GM12864 (cell line): ENCODE measurements around the gene ZBTB38.

Source experiments
- DNase-seq: peaks from one replicate; pipeline ENCODE4 v3.0.0-alpha.2; 2011; ENCODE audit warnings: low read depth
- H3K4me3 ChIP-seq: 2 replicates; pipeline ENCODE4 v1.5.1; 2011; ENCODE audit warnings: mild to moderate bottlenecking, low read depth, low read length, control low read depth
- TF ChIP-seq, protein P1 (sequence below): IDR thresholded peaks from 2 replicates; pipeline ENCODE4 v1.5.1; 2011; ENCODE audit warnings: low read depth, mild to moderate bottlenecking, moderate library complexity, low read length, control low read depth, inconsistent platforms; ENCODE audit errors: missing control alignments

The ZBTB38 gene, protein sequence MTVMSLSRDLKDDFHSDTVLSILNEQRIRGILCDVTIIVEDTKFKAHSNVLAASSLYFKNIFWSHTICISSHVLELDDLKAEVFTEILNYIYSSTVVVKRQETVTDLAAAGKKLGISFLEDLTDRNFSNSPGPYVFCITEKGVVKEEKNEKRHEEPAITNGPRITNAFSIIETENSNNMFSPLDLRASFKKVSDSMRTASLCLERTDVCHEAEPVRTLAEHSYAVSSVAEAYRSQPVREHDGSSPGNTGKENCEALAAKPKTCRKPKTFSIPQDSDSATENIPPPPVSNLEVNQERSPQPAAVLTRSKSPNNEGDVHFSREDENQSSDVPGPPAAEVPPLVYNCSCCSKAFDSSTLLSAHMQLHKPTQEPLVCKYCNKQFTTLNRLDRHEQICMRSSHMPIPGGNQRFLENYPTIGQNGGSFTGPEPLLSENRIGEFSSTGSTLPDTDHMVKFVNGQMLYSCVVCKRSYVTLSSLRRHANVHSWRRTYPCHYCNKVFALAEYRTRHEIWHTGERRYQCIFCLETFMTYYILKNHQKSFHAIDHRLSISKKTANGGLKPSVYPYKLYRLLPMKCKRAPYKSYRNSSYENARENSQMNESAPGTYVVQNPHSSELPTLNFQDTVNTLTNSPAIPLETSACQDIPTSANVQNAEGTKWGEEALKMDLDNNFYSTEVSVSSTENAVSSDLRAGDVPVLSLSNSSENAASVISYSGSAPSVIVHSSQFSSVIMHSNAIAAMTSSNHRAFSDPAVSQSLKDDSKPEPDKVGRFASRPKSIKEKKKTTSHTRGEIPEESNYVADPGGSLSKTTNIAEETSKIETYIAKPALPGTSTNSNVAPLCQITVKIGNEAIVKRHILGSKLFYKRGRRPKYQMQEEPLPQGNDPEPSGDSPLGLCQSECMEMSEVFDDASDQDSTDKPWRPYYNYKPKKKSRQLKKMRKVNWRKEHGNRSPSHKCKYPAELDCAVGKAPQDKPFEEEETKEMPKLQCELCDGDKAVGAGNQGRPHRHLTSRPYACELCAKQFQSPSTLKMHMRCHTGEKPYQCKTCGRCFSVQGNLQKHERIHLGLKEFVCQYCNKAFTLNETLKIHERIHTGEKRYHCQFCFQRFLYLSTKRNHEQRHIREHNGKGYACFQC (N-terminal part only)

DNA sequence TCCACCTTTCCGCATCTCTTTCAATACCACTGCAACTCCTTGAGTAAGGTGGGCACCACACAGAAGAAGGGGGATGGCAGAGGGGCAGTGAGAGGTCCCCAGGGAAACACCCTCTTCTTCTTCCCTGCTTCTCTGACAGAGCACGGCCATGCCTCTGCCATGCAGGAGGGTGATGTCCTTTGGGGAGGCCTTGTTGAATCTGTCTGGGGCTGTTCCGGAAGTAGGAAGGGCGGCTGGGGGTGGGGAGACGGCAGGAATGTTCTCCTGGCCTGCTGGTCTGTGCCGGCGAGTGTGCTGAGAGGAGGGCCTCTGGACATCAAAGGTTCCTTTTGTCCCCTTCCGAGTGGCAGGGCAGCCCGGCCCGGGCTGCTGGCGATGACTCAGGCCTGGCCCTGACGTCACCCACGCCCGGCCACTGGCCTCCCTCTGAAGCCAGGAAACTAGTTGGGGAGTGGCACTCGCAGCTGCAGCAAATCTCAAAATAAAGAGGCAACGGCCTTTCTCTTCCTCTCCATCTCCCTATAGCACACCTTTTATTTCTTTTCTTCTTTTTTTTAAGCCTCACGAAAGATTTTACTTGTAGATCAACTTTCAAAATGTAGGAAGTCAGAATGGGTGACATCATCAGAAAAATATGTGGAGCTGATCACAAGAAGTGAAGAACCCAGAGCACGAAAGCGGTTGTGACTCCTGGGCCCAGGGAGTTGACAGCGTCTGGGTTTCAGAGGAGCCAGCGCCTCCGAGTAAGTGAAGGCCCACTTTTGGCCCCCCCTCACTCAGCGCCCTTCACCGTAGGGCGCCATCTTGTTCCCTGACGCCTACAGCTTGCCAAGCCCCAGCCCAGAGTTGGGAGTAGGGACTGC, at the start of gene ZBTB38:
Gene ZBTB38, plus strand, starts transcription at position 443 of the 863 bp plus-strand sequence. CDS start 73,885 bp downstream, outside the sequence.
- peak within 1 kb of the TSS; percentile 42 for H3K4me3 ChIP-seq
- no peak for DNase-seq
- TF ChIP-seq, protein P1, sequence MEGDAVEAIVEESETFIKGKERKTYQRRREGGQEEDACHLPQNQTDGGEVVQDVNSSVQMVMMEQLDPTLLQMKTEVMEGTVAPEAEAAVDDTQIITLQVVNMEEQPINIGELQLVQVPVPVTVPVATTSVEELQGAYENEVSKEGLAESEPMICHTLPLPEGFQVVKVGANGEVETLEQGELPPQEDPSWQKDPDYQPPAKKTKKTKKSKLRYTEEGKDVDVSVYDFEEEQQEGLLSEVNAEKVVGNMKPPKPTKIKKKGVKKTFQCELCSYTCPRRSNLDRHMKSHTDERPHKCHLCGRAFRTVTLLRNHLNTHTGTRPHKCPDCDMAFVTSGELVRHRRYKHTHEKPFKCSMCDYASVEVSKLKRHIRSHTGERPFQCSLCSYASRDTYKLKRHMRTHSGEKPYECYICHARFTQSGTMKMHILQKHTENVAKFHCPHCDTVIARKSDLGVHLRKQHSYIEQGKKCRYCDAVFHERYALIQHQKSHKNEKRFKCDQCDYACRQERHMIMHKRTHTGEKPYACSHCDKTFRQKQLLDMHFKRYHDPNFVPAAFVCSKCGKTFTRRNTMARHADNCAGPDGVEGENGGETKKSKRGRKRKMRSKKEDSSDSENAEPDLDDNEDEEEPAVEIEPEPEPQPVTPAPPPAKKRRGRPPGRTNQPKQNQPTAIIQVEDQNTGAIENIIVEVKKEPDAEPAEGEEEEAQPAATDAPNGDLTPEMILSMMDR, result no peak

DNA sequence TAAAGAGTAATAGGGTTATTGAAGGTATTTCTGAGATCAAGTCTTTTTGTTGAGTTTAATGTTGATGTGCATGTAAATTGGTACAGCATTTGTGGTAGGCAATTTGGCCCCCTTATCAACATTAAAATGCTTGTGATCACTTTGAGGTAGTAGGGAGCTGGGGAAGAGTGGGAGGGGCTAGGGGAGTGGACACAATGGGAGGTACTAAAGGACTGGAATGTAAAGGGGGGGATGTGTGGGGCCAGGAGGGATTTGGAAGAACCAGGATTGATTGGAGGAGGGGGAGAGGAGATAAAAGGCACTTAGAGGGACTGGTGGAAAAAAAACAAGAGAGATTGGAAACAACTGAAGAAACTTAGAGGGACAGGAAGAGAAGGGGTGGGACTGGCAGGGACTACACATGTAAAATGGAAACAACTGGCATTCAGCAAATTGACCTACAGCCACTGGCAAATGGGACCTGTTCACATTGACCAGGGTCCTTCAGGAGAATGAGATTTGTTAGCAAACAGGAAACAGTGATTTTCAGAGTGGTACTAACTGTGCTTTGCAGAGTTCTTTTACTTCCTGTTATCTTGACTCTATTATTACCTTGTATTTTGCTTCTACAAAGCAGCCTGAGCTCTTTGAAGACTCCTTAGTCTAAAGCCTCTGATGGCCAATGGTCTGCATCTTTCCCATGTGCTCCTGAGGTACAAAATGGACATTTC, 47.8 kb upstream of the ZBTB38 start:
- DNase-seq, result no peak
- H3K4me3 ChIP-seq, result no peak overlapping the region
- TF ChIP-seq, protein P1, result no peak

DNA sequence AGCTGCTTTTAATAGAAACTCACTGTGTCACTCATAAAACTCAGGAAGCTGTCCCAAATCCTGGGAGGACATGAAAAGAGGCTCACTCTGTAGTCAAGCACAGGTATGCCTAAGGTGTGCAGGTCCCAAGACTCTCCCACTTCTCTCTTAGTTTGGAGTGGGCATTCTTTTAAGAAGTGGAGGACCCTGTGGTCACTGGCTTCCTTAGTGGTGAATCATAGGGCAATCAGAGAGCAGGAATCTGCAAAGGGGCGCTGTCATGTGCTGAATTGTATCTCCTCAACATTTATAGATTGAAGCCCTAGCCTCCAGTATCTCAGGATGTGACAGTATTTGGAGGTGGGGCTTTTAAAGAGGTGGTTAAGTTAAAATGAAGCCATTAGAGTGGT, 47.2 kb upstream of the ZBTB38 start:
- H3K4me3 ChIP-seq, result no peak overlapping the region
- TF ChIP-seq, protein P1, result no peak
- no peak for DNase-seq

DNA sequence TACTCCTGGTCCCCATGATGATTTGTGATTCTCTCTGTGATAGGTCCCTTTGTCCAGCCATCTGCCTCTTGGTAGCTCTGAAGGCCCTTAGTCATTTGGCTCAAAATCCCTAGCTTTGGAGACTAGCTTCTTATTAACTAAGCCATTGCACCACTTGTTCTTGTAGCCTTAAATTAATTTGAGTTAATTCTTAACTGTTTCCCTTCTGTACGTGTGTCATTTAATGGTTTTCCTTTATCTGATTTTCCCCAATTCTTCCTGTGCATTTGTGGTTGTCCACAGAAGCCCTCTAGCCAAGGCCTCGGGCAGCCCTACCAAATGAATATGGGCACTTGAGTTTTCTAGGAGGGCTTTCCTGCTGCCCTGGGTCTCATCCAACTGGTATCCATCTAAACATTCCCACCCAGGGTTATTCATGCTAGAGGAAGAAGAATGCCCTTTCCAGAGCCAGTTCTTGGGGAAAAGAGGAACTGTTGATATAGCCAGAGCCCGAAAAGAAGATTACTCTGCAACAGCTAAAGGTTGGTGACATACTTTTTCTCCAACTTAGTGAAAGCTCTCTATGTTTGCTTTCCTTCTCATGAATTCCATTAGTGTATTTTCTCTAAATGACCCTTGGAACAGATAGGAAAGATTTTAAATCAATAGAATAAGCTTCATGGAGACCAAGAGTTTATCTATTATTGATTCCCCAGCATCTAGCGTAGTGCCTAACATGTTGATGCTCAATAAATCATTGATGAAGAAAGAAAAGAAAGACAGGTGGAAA, 44.2 kb upstream of the ZBTB38 start:
- TF ChIP-seq, protein P1, result no peak
- no peak overlapping the region for H3K4me3 ChIP-seq
- no peak for DNase-seq

DNA sequence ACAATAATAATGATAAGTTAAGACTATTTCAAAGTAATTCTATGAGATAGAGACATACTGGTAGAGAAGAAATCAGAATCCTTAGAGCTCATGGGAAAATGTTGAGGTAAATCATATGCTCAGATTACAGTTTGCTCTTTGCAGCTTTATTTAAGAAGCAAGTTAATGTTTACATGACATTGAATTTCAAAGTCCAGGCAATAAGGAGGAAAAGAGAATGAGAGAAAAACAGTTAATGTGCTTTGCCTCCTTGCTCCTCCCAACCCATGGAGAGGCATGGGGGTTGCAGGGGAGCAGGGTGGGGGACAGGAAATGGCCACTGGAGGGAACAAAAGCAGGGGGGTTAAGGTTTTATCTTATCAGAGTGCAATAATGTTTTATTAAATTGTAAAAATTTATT, 42.2 kb upstream of the ZBTB38 start:
- TF ChIP-seq, protein P1, result no peak
- no peak overlapping the region for H3K4me3 ChIP-seq
- no peak for DNase-seq
